ENCODE data around the gene ZSWIM5.

ZSWIM5 gene

DNA sequence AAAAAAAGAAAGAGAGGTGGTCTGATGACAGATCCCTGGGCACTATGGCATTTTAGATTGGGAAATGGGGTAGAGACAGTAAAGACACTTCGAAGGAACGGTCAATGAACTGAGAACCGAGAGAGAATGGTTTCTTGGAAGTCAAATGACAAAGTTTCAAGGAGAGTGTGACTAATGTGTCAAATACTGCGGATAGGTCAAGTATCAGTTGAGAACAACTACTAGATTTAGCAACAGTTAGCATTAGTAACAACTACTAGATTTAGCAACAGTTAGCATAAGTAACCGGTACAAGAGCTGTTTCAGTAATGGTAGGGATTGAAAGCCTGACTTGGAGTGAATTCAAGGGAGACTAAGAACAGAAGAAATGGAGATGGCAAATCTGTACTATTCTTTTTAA is 159.4 kb downstream of the ZSWIM5 start:
- no peak overlapping the region for H3K4me3 ChIP-seq (ENCODE audit: low read depth, low read length)
- no peak for DNase-seq (ENCODE audit: low read depth)
- TF ChIP-seq, protein P1, sequence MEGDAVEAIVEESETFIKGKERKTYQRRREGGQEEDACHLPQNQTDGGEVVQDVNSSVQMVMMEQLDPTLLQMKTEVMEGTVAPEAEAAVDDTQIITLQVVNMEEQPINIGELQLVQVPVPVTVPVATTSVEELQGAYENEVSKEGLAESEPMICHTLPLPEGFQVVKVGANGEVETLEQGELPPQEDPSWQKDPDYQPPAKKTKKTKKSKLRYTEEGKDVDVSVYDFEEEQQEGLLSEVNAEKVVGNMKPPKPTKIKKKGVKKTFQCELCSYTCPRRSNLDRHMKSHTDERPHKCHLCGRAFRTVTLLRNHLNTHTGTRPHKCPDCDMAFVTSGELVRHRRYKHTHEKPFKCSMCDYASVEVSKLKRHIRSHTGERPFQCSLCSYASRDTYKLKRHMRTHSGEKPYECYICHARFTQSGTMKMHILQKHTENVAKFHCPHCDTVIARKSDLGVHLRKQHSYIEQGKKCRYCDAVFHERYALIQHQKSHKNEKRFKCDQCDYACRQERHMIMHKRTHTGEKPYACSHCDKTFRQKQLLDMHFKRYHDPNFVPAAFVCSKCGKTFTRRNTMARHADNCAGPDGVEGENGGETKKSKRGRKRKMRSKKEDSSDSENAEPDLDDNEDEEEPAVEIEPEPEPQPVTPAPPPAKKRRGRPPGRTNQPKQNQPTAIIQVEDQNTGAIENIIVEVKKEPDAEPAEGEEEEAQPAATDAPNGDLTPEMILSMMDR (IDR thresholded peaks at IDR 0.05; ENCODE audit: low read depth, low read length, missing control alignments): no peak

DNA sequence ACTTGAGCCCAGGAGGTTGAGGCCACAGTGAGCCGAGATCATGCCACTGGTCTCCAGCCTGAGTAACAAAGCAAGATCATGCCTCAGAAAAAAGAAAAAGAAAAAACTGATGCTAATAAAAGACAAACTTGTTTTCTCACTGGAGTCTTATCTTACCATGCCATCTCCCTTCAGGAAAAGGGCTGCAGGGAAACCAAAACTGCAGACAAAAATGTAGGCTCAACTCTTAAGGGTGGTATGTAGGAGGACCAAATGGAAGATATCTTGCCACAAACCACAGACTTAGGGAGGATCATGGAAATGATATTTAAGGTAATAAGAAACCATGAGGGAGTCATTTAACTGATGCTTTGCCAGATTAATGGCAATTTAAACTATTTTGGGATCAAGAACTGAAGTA is 161.5 kb downstream of the ZSWIM5 start:
- DNase-seq (ENCODE audit: low read depth): no peak
- TF ChIP-seq, protein P1 (IDR thresholded peaks at IDR 0.05; ENCODE audit: low read depth, low read length, missing control alignments): no peak
- H3K4me3 ChIP-seq (ENCODE audit: low read depth, low read length): no peak overlapping the region

DNA sequence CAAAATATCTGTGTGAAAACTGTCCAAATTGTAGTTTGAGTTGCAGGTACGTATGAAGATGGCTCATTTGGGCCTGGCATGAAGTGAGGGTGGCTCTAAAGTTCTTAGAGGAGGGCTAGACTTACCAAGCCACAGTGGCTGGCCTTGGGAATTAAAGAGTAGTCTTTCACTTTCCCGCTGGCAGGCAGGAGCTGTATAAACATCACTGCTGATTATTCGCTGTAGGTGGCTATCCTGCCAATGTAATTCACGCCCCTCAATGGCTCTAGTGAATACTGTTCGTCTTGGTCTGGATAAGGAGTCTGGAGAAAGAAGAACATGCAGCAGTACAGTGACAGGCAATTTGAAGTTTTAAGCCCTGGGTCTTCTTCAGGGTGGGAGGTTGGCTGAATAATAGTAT is 163.3 kb downstream of the ZSWIM5 start:
- no peak for DNase-seq (ENCODE audit: low read depth)
- no peak overlapping the region for H3K4me3 ChIP-seq (ENCODE audit: low read depth, low read length)
- TF ChIP-seq, protein P1 (IDR thresholded peaks at IDR 0.05; ENCODE audit: low read depth, low read length, missing control alignments): no peak

DNA sequence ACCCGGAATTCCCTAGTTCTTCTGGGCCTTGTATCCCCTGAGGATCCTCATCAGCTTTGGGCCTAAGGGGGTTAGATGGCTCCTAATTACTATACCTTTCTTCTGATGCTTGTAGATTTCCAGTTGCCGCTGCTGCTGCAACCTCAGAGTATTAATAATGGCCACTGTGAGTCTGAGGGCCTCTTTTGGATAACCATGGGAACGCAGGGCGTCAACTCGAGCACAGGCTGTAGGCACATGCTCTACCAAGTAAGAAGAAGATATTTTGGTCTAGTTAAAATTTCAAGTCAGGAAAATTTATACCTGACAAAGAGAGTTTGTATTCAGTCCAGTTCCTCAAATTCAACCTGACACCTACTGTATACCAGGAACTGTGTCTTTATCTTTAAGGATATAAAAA is 166.1 kb downstream of the ZSWIM5 start:
- no peak overlapping the region for H3K4me3 ChIP-seq (ENCODE audit: low read depth, low read length)
- TF ChIP-seq, protein P1 (IDR thresholded peaks at IDR 0.05; ENCODE audit: low read depth, low read length, missing control alignments): no peak
- no peak for DNase-seq (ENCODE audit: low read depth)

DNA sequence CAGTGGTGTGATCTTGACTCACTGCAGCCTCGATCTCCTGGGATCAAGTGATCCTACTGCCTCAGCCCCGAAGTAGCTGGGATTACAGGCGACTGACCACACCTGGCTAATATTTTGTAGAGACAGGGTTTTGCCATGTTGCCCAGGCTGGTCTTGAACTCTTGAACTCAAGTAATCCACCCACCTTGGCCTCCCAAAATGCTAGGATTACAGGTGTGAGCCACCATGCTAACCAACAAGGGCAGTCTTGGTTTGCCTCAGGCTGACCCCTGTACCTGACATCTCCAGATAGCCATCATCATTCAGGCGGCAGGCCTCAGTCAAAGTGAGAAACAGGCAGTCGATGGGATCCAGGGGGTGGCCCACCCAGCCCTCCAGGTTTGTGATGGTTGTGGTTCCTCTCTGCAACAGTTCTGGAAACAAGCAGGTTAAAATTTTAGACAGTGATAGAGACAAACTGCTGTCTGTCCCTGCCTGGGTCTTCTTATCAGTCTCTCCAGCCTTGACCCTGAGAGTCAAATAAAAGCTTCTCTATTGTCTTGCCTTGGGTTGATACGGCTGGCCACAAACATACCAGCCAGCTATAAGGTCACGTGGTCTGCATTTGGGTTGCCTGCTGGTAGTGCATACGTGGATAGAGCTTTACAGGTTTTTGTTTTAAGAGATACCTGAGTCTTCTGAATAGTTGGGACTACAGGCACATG is 167.6 kb downstream of the ZSWIM5 start:
- H3K4me3 ChIP-seq (ENCODE audit: low read depth, low read length): no peak overlapping the region
- DNase-seq (ENCODE audit: low read depth): no peak
- TF ChIP-seq, protein P1 (IDR thresholded peaks at IDR 0.05; ENCODE audit: low read depth, low read length, missing control alignments): no peak

DNA sequence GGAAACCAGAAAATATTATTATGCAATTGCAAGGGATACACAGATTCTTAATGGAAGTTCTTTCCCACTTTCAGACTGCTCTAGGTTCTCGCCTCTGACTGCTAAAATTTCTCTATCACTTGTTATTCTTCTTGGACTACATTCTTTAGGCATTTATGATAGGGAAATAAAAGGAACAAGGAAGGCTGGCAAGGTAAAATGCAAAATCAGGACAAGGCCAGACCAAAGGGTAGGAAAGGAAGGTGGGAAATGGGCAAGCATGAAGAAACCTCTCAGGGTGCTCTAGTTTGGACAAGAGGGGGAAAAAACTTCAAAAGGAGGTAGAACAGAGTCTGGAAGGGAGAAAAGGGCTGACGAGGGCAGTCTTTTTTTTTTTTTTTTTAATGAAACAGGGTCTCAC is 168.2 kb downstream of the ZSWIM5 start:
- TF ChIP-seq, protein P1 (IDR thresholded peaks at IDR 0.05; ENCODE audit: low read depth, low read length, missing control alignments): no peak
- DNase-seq (ENCODE audit: low read depth): no peak
- H3K4me3 ChIP-seq (ENCODE audit: low read depth, low read length): no peak overlapping the region

DNA sequence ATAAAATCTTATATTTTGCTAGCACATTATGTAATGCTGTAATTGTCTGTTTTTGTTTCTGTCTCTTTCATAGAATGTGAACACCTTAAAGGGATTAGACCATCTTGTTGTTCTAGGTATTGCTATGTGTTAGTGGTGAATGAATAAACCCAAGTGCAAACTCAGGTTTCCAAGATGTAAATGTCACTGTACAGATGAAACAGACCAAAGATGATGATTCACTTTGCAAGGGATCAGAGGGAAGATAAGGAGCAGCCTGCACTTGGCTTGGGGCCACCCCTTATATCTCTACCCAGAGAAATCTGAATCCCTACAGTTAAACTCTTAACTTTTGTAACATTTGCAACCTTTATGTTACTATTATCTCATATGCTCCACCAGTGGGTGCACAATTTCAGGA is 168.9 kb downstream of the ZSWIM5 start:
- TF ChIP-seq, protein P1 (IDR thresholded peaks at IDR 0.05; ENCODE audit: low read depth, low read length, missing control alignments): no peak
- DNase-seq (ENCODE audit: low read depth): no peak
- no peak overlapping the region for H3K4me3 ChIP-seq (ENCODE audit: low read depth, low read length)
